ENCODE data around the gene IGSF3. TPM values are rescaled to one million over a fixed set of nuclear protein-coding genes. Genes with fewer than 3 reads are reported as not detected.

IGSF3 gene
- total and polyA plus RNA-seq, 2 donors from 2014 or later, result 12.0 to 38.8 TPM

- Histone ChIP-seq H3K27ac (ENCODE audit: low read depth in 2 of 2, low read length in 2 of 2) (no peak overlapping the region), H3K9me3 (ENCODE audit: control insufficient read depth in 2 of 3, insufficient read depth in 1 of 3, low read length in 3 of 3) (no peaks in the 10 kb centered on the region), H3K36me3 (ENCODE audit: control insufficient read depth in 2 of 3, insufficient read depth in 3 of 3, low read length in 3 of 3) (no peaks in the 10 kb centered on the region), H3K4me3 (ENCODE audit: low read length in 3 of 3) (no peak overlapping the region), H3K4me1 (ENCODE audit: control insufficient read depth in 2 of 3, insufficient read depth in 2 of 3, low read depth in 1 of 3, low read length in 3 of 3) (peaks cover 0 to 2% (median 0%) of the 10 kb centered on the region in 3 donors), H3K9ac (ENCODE audit: low read length in 3 of 3) (no peak overlapping the region), H3K27me3 (ENCODE audit: control insufficient read depth, insufficient read depth, low read length) (no peaks in the 10 kb centered on the region)
- intact Hi-C loops (cut with DNase I), result no loop called here
- FAIRE-seq, result no peak
- TF ChIP-seq, protein P1, sequence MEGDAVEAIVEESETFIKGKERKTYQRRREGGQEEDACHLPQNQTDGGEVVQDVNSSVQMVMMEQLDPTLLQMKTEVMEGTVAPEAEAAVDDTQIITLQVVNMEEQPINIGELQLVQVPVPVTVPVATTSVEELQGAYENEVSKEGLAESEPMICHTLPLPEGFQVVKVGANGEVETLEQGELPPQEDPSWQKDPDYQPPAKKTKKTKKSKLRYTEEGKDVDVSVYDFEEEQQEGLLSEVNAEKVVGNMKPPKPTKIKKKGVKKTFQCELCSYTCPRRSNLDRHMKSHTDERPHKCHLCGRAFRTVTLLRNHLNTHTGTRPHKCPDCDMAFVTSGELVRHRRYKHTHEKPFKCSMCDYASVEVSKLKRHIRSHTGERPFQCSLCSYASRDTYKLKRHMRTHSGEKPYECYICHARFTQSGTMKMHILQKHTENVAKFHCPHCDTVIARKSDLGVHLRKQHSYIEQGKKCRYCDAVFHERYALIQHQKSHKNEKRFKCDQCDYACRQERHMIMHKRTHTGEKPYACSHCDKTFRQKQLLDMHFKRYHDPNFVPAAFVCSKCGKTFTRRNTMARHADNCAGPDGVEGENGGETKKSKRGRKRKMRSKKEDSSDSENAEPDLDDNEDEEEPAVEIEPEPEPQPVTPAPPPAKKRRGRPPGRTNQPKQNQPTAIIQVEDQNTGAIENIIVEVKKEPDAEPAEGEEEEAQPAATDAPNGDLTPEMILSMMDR (IDR thresholded peaks at IDR 0.05; ENCODE audit: borderline replicate concordance, extremely low read depth, insufficient read depth), result no peak
- no peak for DNase-seq
These were observed 30.7 kb upstream of the IGSF3 start for GRCh38 chr1:116698244-116698595.

GRCh38 chr1:116697548-116698243 is 30.2 kb upstream of the IGSF3 start:
- Histone ChIP-seq H3K9ac (ENCODE audit: low read length in 3 of 3) (no peak overlapping the region), H3K27me3 (ENCODE audit: control insufficient read depth, insufficient read depth, low read length) (no peaks in the 10 kb centered on the region), H3K9me3 (ENCODE audit: control insufficient read depth in 2 of 3, insufficient read depth in 1 of 3, low read length in 3 of 3) (no peaks in the 10 kb centered on the region), H3K4me3 (ENCODE audit: low read length in 3 of 3) (no peak overlapping the region), H3K36me3 (ENCODE audit: control insufficient read depth in 2 of 3, insufficient read depth in 3 of 3, low read length in 3 of 3) (no peaks in the 10 kb centered on the region), H3K27ac (ENCODE audit: low read depth in 2 of 2, low read length in 2 of 2) (no peak overlapping the region), H3K4me1 (ENCODE audit: control insufficient read depth in 2 of 3, insufficient read depth in 2 of 3, low read depth in 1 of 3, low read length in 3 of 3) (peaks cover 0 to 2% (median 0%) of the 10 kb centered on the region in 3 donors)
- TF ChIP-seq, protein P1 (IDR thresholded peaks at IDR 0.05; ENCODE audit: borderline replicate concordance, extremely low read depth, insufficient read depth), result no peak
- no peak for FAIRE-seq
- DNase-seq, result peak in 2 of 5 donors; percentile 14 to 21
- intact Hi-C loops (cut with DNase I), result no loop called here

DNA sequence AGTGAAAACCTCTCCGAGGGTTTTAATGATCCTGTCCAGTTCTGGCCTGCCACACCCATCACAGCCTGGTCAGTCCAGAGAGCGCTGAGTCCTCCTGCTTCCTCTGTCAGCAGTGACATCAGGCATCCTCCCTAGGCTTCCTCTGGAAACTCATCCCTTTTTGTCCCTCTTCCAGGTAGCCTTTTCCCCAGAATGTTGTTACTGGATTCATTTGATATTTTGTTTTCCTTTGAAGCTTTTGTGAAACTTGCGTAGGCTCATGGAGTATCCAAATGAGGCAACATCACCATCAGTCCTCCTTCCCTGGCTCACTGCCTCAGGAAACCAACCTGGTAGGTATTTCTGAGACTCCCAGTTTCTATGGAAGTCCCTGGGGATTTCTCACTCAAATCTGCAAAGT is 27.0 kb upstream of the IGSF3 start:
- Histone ChIP-seq H3K9me3 (ENCODE audit: control insufficient read depth in 2 of 3, insufficient read depth in 1 of 3, low read length in 3 of 3) (no peaks in the 10 kb centered on the region), H3K27ac (ENCODE audit: low read depth in 2 of 2, low read length in 2 of 2) (no peak overlapping the region), H3K4me3 (ENCODE audit: low read length in 3 of 3) (no peak overlapping the region), H3K9ac (ENCODE audit: low read length in 3 of 3) (no peak overlapping the region), H3K36me3 (ENCODE audit: control insufficient read depth in 2 of 3, insufficient read depth in 3 of 3, low read length in 3 of 3) (no peaks in the 10 kb centered on the region), H3K4me1 (ENCODE audit: control insufficient read depth in 2 of 3, insufficient read depth in 2 of 3, low read depth in 1 of 3, low read length in 3 of 3) (peaks cover 0 to 2% (median 0%) of the 10 kb centered on the region in 3 donors), H3K27me3 (ENCODE audit: control insufficient read depth, insufficient read depth, low read length) (no peaks in the 10 kb centered on the region)
- FAIRE-seq (no peak), DNase-seq (no peak)
- intact Hi-C loops (cut with DNase I), result no loop called here
- TF ChIP-seq, protein P1 (IDR thresholded peaks at IDR 0.05; ENCODE audit: borderline replicate concordance, extremely low read depth, insufficient read depth), result no peak

Data from kidney (tissue), 14 donors.